ENCODE data around the gene IPMK.

DNA sequence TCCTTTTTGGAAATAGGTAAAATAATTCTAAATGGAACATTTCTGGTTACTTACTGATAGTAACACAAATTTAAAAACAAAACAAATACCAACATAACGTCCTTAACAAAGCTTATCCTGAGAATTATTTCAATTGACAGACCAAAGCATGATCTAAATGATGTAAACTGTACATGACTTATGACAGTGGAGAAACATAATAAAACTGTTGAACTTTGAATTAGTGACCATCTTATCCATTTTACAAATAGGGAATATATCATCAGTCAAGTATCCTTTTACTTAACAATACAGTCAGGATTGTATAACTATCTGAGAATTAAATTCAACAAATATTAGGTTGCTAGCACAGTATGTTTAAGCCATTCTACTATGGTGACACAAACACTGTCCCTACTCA lies 2.4 kb downstream of the IPMK start:
- TF ChIP-seq, protein P1, sequence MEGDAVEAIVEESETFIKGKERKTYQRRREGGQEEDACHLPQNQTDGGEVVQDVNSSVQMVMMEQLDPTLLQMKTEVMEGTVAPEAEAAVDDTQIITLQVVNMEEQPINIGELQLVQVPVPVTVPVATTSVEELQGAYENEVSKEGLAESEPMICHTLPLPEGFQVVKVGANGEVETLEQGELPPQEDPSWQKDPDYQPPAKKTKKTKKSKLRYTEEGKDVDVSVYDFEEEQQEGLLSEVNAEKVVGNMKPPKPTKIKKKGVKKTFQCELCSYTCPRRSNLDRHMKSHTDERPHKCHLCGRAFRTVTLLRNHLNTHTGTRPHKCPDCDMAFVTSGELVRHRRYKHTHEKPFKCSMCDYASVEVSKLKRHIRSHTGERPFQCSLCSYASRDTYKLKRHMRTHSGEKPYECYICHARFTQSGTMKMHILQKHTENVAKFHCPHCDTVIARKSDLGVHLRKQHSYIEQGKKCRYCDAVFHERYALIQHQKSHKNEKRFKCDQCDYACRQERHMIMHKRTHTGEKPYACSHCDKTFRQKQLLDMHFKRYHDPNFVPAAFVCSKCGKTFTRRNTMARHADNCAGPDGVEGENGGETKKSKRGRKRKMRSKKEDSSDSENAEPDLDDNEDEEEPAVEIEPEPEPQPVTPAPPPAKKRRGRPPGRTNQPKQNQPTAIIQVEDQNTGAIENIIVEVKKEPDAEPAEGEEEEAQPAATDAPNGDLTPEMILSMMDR (IDR thresholded peaks at IDR 0.05; ENCODE audit: extremely low read depth in 1 of 2, insufficient read depth in 1 of 2, low read depth in 1 of 2, low read length in 2 of 2) = no peak
- TF ChIP-seq FOS (IDR thresholded peaks at IDR 0.05; ENCODE audit: borderline replicate concordance, insufficient read depth, low read length) = no peak
- TF ChIP-seq GATA2 (IDR thresholded peaks at IDR 0.05; ENCODE audit: insufficient read depth, insufficient read length, low read depth, low read length) = no peak
- no peak for TF ChIP-seq POLR2AphosphoS5 (IDR thresholded peaks at IDR 0.05; ENCODE audit: insufficient read depth, low read depth, low read length)
- TF ChIP-seq POLR2A (IDR thresholded peaks at IDR 0.05; ENCODE audit: low read depth, low read length) = no peak
- TF ChIP-seq EZH2 (IDR thresholded peaks at IDR 0.05; ENCODE audit: borderline replicate concordance, low read depth, low read length, severe bottlenecking) = no peak
- TF ChIP-seq, protein P2, sequence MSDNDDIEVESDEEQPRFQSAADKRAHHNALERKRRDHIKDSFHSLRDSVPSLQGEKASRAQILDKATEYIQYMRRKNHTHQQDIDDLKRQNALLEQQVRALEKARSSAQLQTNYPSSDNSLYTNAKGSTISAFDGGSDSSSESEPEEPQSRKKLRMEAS (IDR thresholded peaks at IDR 0.05; ENCODE audit: insufficient read depth, insufficient read length) = no peak
- TF ChIP-seq JUN (IDR thresholded peaks at IDR 0.05; ENCODE audit: borderline replicate concordance, insufficient read depth, insufficient read length, low read depth) = no peak
- no peak for TF ChIP-seq MYC (IDR thresholded peaks at IDR 0.05; ENCODE audit: low read depth, low read length)

All from endothelial cell of umbilical vein (primary cell).